Activated CD8-positive, alpha-beta memory T cell treated with anti-CD3 and anti-CD28 coated beads for 4 hours (primary cell): ENCODE measurements around the gene BRD3.
"Not testable (repeated sequence)": the region's sequence is repeated elsewhere in the genome, so short reads cannot be mapped to it uniquely, and the experiment has no call there.

ENCODE experiments used
- DNase-seq, 2 donors: peaks; one replicate each; pipeline ENCODE4 v3.0.0-alpha.2; 2020; ENCODE audit warnings: low read depth in 2 of 2

BRD3 gene

GRCh38 chr9:133993635-133994253, 74.1 kb downstream of the BRD3 start:
- DNase-seq: no peak

GRCh38 chr9:133992780-133993634, 74.8 kb downstream of the BRD3 start:
- peak; percentile 48 to 55 for DNase-seq

GRCh38 chr9:133991964-133992779, 75.7 kb downstream of the BRD3 start, which contains the start of gene VAV2:
TSS of gene VAV2 (minus strand) at chr9:133992324. CDS start at chr9:133992278, 46 bp downstream.
- peak in 1 of 2 donors; percentile 26 for DNase-seq

- DNase-seq: no peak
Measured at GRCh38 chr9:133991214-133991921, 76.5 kb downstream of the BRD3 start.

GRCh38 chr9:133990366-133991213, 77.2 kb downstream of the BRD3 start:
- no peak for DNase-seq

GRCh38 chr9:133989625-133990365, 78.0 kb downstream of the BRD3 start:
- DNase-seq: no peak

GRCh38 chr9:133988771-133989170, 79.1 kb downstream of the BRD3 start:
- not testable (repeated sequence) for DNase-seq

- no peak for DNase-seq
Measured at GRCh38 chr9:133987946-133988665, 79.7 kb downstream of the BRD3 start.

- DNase-seq: no peak
Measured at GRCh38 chr9:133987446-133987788, 80.4 kb downstream of the BRD3 start.

- no peak for DNase-seq
Measured at GRCh38 chr9:133986774-133987445, 80.9 kb downstream of the BRD3 start.

- no peak for DNase-seq
Measured at GRCh38 chr9:133986061-133986460, 81.8 kb downstream of the BRD3 start.

GRCh38 chr9:133982971-133983720, 84.7 kb downstream of the BRD3 start:
- DNase-seq: no peak

GRCh38 chr9:133981958-133982681, 85.7 kb downstream of the BRD3 start:
- no peak for DNase-seq

- no peak for DNase-seq
Measured at GRCh38 chr9:133981589-133981957, 86.3 kb downstream of the BRD3 start.

- DNase-seq: no peak
Measured at GRCh38 chr9:133980864-133981588, 86.8 kb downstream of the BRD3 start.
